ENCODE data around the gene LHPP.

The LHPP gene

GRCh38 chr10:124568339-124568738 lies 106.7 kb downstream of the LHPP start:
- TF ChIP-seq, protein P1, sequence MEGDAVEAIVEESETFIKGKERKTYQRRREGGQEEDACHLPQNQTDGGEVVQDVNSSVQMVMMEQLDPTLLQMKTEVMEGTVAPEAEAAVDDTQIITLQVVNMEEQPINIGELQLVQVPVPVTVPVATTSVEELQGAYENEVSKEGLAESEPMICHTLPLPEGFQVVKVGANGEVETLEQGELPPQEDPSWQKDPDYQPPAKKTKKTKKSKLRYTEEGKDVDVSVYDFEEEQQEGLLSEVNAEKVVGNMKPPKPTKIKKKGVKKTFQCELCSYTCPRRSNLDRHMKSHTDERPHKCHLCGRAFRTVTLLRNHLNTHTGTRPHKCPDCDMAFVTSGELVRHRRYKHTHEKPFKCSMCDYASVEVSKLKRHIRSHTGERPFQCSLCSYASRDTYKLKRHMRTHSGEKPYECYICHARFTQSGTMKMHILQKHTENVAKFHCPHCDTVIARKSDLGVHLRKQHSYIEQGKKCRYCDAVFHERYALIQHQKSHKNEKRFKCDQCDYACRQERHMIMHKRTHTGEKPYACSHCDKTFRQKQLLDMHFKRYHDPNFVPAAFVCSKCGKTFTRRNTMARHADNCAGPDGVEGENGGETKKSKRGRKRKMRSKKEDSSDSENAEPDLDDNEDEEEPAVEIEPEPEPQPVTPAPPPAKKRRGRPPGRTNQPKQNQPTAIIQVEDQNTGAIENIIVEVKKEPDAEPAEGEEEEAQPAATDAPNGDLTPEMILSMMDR (IDR thresholded peaks at IDR 0.05; ENCODE audit: insufficient read depth, missing control alignments), result no peak
- no peak for FAIRE-seq

GRCh38 chr10:124568848-124569622 lies 107.4 kb downstream of the LHPP start:
- DNase-seq (ENCODE audit: insufficient read length, low spot score) (no peak), FAIRE-seq (no peak)
- TF ChIP-seq, protein P1 (IDR thresholded peaks at IDR 0.05; ENCODE audit: insufficient read depth, missing control alignments), result no peak

More at GRCh38 chr10:124568339-124568738, 106.7 kb downstream of the LHPP start:
- DNase-seq (ENCODE audit: insufficient read length, low spot score), result no peak

DNA sequence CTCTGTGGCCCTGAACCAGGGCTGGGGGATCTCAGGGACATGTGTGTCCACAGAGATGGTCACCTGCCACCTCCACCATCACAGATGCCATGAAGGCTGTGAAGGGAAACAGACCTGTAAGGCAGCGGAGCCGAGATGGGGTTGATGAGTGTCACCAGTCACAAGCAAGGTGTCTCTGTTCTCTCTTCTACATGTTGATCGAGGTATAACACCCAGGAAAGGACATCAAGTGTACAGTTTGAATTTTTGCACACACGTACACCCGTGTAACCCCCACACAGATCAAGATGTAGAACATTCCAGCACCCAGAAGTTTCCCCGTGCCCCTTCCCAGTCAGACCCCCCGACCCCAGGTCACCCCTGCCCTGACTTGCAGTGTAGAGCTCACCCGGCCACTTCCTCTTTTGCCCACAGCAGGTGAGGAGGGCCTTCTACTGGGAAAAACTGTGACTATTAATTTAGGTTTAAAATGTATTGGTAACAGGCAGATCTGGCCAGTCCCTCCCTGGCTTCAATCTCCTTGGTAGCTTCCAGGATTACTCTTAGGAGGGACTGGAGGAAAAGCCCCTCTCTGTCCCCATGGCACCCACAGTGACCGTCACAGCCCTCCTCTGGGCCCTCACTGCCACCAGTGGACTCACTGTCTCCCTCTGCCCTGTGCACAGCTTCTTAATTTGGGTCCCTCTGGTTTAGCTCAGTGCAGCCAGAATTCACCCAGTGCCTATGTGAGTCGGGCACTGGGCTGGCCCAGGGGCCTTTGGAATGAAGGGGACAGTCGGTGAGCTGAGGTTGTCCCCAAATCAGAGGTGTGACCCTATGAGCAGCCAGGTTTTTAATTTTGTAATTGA lies 108.2 kb downstream of the LHPP start:
- TF ChIP-seq, protein P1 (IDR thresholded peaks at IDR 0.05; ENCODE audit: insufficient read depth, missing control alignments), result no peak
- FAIRE-seq (no peak), DNase-seq (ENCODE audit: insufficient read length, low spot score) (no peak)

DNA sequence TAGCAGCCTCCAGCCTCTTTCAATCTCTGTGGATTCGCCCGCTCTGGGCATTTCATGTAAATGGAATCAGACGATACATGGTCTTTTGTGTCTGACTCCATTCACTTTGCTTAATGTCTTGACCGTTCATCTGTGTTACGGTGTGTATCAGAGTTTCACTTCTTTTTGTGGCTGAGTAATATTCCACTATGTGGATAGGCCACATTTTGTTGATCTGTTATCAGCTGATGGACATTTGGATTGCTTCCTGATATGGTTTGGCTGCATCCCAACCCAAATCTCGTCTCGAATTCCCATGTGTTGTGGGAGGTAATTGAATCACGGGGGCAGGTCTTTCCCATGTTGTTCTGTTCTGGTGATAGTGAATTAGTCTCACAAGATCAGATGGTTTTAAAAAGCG lies 109.0 kb downstream of the LHPP start:
- FAIRE-seq (no peak), DNase-seq (ENCODE audit: insufficient read length, low spot score) (no peak)
- TF ChIP-seq, protein P1 (IDR thresholded peaks at IDR 0.05; ENCODE audit: insufficient read depth, missing control alignments), result no peak

DNA sequence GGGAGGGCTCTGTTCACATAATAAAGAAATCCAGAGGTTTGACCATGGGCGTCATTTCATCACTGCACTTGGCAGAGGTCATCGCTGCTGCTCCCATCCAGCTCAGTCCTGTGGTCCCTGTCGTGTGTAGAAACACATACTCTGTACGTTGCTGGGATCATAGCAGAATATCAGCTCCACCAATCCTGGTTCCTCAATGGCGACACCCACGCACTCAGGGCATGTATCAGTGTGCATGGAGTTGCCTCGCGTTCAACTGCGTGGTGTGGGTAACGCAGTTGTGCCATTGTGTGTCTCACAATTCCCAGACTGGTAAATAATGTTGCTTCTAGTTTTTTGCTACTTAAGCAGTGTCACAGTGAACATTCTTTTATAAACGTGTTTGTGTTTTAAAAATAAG lies 111.1 kb downstream of the LHPP start:
- FAIRE-seq (no peak), DNase-seq (ENCODE audit: insufficient read length, low spot score) (no peak)
- TF ChIP-seq, protein P1 (IDR thresholded peaks at IDR 0.05; ENCODE audit: insufficient read depth, missing control alignments), result no peak

GRCh38 chr10:124573726-124574455 lies 112.3 kb downstream of the LHPP start:
- FAIRE-seq (no peak), DNase-seq (ENCODE audit: insufficient read length, low spot score) (no peak)
- TF ChIP-seq, protein P1 (IDR thresholded peaks at IDR 0.05; ENCODE audit: insufficient read depth, missing control alignments), result no peak

Measured in D721Med (cell line).